ENCODE measurements around the gene NYAP1.

The NYAP1 gene

DNA sequence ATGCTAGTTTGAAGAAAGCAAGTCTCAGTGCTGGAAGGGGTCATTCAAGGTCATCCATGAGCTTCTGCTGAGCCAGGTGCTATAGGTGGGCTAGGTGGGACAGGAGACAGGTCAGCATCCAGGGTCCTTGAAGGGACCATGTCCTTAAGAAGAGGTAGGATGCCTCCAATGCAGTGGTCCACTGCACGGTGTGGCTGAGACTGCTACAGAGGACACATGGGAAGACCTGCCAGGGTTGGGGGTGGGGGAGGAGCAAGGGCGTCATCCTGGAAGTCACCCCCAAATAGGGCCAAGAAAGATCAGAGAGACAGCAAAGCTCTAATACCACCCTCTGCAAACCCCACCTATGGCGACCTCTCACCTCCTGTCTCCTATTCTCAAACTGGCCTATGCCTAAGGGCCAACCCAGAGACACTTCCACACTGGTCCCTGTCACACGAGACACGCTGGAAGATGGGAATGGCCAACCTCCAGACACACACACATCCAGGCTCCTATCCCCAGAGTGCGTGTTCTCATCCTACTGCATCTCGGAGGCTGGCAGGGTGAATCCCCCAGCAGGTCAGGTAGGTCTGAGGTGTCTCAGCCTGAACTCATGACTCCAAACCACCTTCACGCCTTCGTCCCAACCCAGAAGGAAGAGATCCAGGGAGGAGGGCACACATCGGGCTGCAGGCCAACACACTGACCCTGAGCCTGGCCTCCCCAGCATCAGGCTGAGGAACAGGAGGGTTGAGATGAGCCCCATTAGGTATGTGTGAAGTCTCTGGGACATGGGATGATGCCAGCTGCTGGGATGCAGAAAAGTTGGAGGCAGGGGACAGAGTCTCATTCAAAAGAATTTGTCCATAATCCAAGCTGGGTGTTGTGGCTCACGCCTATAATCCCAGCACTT lies 41.8 kb upstream of the NYAP1 start:
- Histone ChIP-seq H3K27me3 (ENCODE audit: low read length) (no peaks in the 10 kb centered on the region), H3K9me2 (replicated peaks; ENCODE audit: insufficient read depth, low read length) (no peaks in the 10 kb centered on the region), H3K9me3 (ENCODE audit: insufficient read depth, low read length) (no peaks in the 10 kb centered on the region), H3F3A (ENCODE audit: insufficient read depth) (peaks cover 14% of the 10 kb centered on the region), H3K36me3 (ENCODE audit: low read length) (no peaks in the 10 kb centered on the region), H4K20me1 (ENCODE audit: low read depth, low read length) (no peaks in the 10 kb centered on the region), H3K27ac (ENCODE audit: low read depth, low read length) (no peak overlapping the region), H2AFZ (ENCODE audit: low read depth, low read length, severe bottlenecking) (no peak overlapping the region), H3K79me2 (ENCODE audit: insufficient read depth, low read length) (no peaks in the 10 kb centered on the region), H3K4me2 (ENCODE audit: low read depth, low read length, poor library complexity, severe bottlenecking) (no peak overlapping the region), H3K9ac (ENCODE audit: low read length) (no peak overlapping the region), H3K4me3 (ENCODE audit: insufficient read depth, low read length, poor library complexity, severe bottlenecking) (no peak overlapping the region)
- TF ChIP-seq EZH2phosphoT487 (conservative IDR thresholded peaks at IDR 0.05; ENCODE audit: low read length) = no peak
- TF ChIP-seq, protein P1, sequence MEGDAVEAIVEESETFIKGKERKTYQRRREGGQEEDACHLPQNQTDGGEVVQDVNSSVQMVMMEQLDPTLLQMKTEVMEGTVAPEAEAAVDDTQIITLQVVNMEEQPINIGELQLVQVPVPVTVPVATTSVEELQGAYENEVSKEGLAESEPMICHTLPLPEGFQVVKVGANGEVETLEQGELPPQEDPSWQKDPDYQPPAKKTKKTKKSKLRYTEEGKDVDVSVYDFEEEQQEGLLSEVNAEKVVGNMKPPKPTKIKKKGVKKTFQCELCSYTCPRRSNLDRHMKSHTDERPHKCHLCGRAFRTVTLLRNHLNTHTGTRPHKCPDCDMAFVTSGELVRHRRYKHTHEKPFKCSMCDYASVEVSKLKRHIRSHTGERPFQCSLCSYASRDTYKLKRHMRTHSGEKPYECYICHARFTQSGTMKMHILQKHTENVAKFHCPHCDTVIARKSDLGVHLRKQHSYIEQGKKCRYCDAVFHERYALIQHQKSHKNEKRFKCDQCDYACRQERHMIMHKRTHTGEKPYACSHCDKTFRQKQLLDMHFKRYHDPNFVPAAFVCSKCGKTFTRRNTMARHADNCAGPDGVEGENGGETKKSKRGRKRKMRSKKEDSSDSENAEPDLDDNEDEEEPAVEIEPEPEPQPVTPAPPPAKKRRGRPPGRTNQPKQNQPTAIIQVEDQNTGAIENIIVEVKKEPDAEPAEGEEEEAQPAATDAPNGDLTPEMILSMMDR (IDR thresholded peaks at IDR 0.05; ENCODE audit: insufficient read depth, low read length, poor library complexity, severe bottlenecking) = no peak

DNA sequence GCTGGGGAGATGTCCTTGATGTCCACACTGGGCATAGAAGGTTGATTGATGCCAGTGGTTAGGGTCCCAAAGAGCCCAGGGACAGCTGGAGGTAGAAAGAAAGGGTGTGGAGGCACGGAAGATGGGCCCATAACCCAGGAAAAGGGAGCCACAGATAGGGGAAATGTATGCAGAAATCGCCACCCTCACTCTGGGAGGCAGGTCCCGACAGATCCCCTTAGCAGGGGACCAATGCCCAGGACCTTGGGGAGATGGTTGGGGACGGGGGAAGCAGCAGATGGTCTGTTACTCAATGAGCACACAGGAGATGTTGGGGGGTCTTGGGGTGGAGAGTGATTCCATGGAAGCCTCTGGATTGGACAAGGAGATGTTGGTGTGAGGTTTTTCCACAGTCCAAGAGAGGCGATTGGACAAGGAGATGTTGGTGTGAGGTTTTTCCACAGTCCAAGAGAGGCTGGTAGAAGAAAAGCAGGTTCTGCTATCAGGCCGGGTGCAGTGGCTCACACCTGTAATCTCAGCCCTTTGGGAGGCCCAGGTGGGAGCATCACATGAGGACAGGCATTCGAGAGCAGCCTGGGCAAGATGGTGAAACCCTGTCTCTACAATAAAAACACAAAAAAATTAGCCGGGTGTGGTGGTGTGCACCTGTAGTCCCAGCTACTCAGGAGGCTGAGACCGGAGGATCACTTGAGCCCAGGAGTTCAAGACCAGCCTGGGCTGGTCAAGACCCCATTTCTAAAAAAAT lies 40.5 kb upstream of the NYAP1 start:
- Histone ChIP-seq H3K79me2 (ENCODE audit: insufficient read depth, low read length) (no peaks in the 10 kb centered on the region), H3K9me2 (replicated peaks; ENCODE audit: insufficient read depth, low read length) (no peaks in the 10 kb centered on the region), H3K4me2 (ENCODE audit: low read depth, low read length, poor library complexity, severe bottlenecking) (no peak overlapping the region), H3K9ac (ENCODE audit: low read length) (no peak overlapping the region), H3K27ac (ENCODE audit: low read depth, low read length) (no peak overlapping the region), H3K27me3 (ENCODE audit: low read length) (no peaks in the 10 kb centered on the region), H3K4me3 (ENCODE audit: insufficient read depth, low read length, poor library complexity, severe bottlenecking) (no peak overlapping the region), H3K9me3 (ENCODE audit: insufficient read depth, low read length) (no peaks in the 10 kb centered on the region), H3F3A (ENCODE audit: insufficient read depth) (0 out of 2 replicates have a peak, but pooled peaks cover 2% of the 10 kb centered on the region), H4K20me1 (ENCODE audit: low read depth, low read length) (no peaks in the 10 kb centered on the region), H3K36me3 (ENCODE audit: low read length) (no peaks in the 10 kb centered on the region), H2AFZ (ENCODE audit: low read depth, low read length, severe bottlenecking) (no peak overlapping the region)
- TF ChIP-seq EZH2phosphoT487 (conservative IDR thresholded peaks at IDR 0.05; ENCODE audit: low read length) = no peak
- TF ChIP-seq, protein P1 (IDR thresholded peaks at IDR 0.05; ENCODE audit: insufficient read depth, low read length, poor library complexity, severe bottlenecking) = no peak

DNA sequence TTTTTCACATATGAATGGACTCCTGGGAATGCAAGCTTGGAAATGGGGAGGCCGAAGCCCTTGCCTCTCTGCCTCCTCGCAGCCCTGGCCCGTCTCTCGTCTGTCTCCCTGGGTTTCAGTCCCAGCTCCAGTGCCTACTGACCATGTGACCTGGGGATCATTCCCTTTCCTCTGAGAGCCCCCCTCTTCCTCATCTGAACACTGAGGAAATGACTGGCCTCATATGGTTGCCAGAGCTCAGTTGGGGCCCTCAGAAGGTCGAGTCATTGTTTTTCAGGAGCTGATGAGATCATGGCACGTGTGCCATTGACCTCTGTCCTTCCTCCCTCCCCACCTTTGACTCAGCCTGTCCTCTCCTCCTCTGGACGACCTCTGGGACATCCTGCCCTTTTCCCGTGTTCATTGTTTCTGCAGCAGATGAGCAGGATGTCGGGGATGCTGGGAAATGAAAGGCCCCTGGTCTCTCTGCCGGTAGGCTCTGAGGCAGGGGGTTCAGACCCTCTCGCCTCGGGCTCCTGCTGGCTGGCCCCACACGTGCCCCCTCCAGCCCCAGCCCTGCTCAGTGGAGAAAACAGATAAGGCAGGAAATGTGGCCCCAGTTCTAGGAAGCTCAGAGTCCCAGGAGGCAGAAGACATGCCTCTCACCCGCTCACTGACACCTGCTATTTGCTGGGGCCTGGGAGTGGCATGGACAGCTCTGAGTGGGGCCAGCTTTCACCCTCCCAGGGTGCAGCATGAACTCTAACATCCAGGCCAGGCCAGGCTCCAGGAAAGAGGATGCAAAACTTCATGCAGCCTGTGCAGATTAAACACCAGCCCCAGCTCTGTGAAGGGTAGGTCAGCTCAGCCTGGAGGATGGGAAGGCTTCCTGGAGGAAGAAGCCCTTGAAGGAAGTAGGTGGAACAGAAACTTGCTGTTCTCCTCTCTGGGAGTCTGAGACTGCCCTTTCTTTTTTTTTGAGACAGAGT lies 39.1 kb upstream of the NYAP1 start:
- Histone ChIP-seq H3K79me2 (ENCODE audit: insufficient read depth, low read length) (no peaks in the 10 kb centered on the region), H3K9ac (ENCODE audit: low read length) (no peak overlapping the region), H2AFZ (ENCODE audit: low read depth, low read length, severe bottlenecking) (no peak overlapping the region), H3F3A (ENCODE audit: insufficient read depth) (0 out of 2 replicates have a peak, but pooled peaks cover 4% of the 10 kb centered on the region), H3K9me2 (replicated peaks; ENCODE audit: insufficient read depth, low read length) (no peaks in the 10 kb centered on the region), H4K20me1 (ENCODE audit: low read depth, low read length) (no peaks in the 10 kb centered on the region), H3K27ac (ENCODE audit: low read depth, low read length) (no peak overlapping the region), H3K4me2 (ENCODE audit: low read depth, low read length, poor library complexity, severe bottlenecking) (no peak overlapping the region), H3K4me3 (ENCODE audit: insufficient read depth, low read length, poor library complexity, severe bottlenecking) (no peak overlapping the region), H3K9me3 (ENCODE audit: insufficient read depth, low read length) (no peaks in the 10 kb centered on the region), H3K27me3 (ENCODE audit: low read length) (no peaks in the 10 kb centered on the region), H3K36me3 (ENCODE audit: low read length) (no peaks in the 10 kb centered on the region)
- no peak for TF ChIP-seq EZH2phosphoT487 (conservative IDR thresholded peaks at IDR 0.05; ENCODE audit: low read length)
- TF ChIP-seq, protein P1 (IDR thresholded peaks at IDR 0.05; ENCODE audit: insufficient read depth, low read length, poor library complexity, severe bottlenecking) = no peak

Data from SU-DHL-6 (cell line).